ENCODE measurements around the gene FOSB. TPM values are rescaled to one million over a fixed set of nuclear protein-coding genes. Genes with fewer than 3 reads are reported as not detected.

The FOSB gene
- total RNA-seq, 1 experiment from 2014 or later, result 29.3 TPM

GRCh38 chr19:45503909-45504308 is 36.1 kb downstream of the FOSB start:
- no TSS peak for BruUV-seq (replicated peaks)
- H3K36me3 Mint-ChIP-seq (ENCODE audit: insufficient read depth, unreplicated experiment), result peaks cover 3% of the 10 kb centered on the region
- H3K27ac Mint-ChIP-seq (ENCODE audit: low read depth, unreplicated experiment), result no peak overlapping the region
- DNase-seq (ENCODE audit: unreplicated experiment), result no peak
- no peak for TF ChIP-seq CTCF (IDR thresholded peaks at IDR 0.05; ENCODE audit: unreplicated experiment)
- ChIA-PET POLR2A (interaction anchor here (2.3 kb wide), 1 partner anchor 189 kb away, joined by 7 read pairs; the partner anchor contains the start of genes QPCTL and SNRPD2), CTCF (interaction anchor here (0.6 to 1.7 kb wide), 4 partner anchors 16 to 127 kb away, joined by 3 to 7 read pairs (median 5); no protein-coding TSS in a partner anchor)
- H3K4me3 Mint-ChIP-seq (ENCODE audit: unreplicated experiment), result no peak overlapping the region
- no peaks in the 10 kb centered on the region for H3K27me3 Mint-ChIP-seq (ENCODE audit: insufficient read depth, unreplicated experiment)
- H3K4me1 Mint-ChIP-seq (ENCODE audit: insufficient read depth, unreplicated experiment), result peaks cover 21% of the 10 kb centered on the region
- no peaks in the 10 kb centered on the region for H3K9me3 Mint-ChIP-seq (ENCODE audit: unreplicated experiment)
- intact Hi-C loops (cut with micrococcal nuclease), result no loop called here

GRCh38 chr19:45505151-45505995 is 37.6 kb downstream of the FOSB start:
- no peaks in the 10 kb centered on the region for H3K27me3 Mint-ChIP-seq (ENCODE audit: insufficient read depth, unreplicated experiment)
- peaks cover 26% of the 10 kb centered on the region for H3K4me1 Mint-ChIP-seq (ENCODE audit: insufficient read depth, unreplicated experiment)
- no peak for DNase-seq (ENCODE audit: unreplicated experiment)
- H3K36me3 Mint-ChIP-seq (ENCODE audit: insufficient read depth, unreplicated experiment), result peaks cover 7% of the 10 kb centered on the region
- intact Hi-C loops (cut with micrococcal nuclease), result loop anchor here (5.0 kb wide), 2 partner anchors 62 to 137 kb away; no protein-coding TSS in a partner anchor
- H3K4me3 Mint-ChIP-seq (ENCODE audit: unreplicated experiment), result peak overlapping the region; percentile 99
- peak overlapping the region; percentile 91 for H3K27ac Mint-ChIP-seq (ENCODE audit: low read depth, unreplicated experiment)
- TF ChIP-seq CTCF (IDR thresholded peaks at IDR 0.05; ENCODE audit: unreplicated experiment), result no peak
- no peaks in the 10 kb centered on the region for H3K9me3 Mint-ChIP-seq (ENCODE audit: unreplicated experiment)
- no TSS peak for BruUV-seq (replicated peaks)
- ChIA-PET CTCF (interaction anchor here (0.6 to 2.0 kb wide), 11 partner anchors 10 to 176 kb away, joined by 3 to 10 read pairs (median 4); partner anchors contain the start of gene RTN2), POLR2A (interaction anchor here (0.7 to 2.3 kb wide), 9 partner anchors 9 to 413 kb away, joined by 3 to 10 read pairs (median 4); partner anchors contain the start of genes EML2, FOSB, PPP1R37 and QPCTL)

- H3K36me3 Mint-ChIP-seq (ENCODE audit: insufficient read depth, unreplicated experiment), result peaks cover 7% of the 10 kb centered on the region
- ChIA-PET POLR2A (interaction anchor here (0.5 to 2.3 kb wide), 8 partner anchors 10 to 327 kb away, joined by 3 to 10 read pairs (median 4); partner anchors contain the start of genes BLOC1S3, EML2, FOSB and QPCTL), CTCF (interaction anchor here (0.6 to 2.0 kb wide), 5 partner anchors 10 to 136 kb away, joined by 3 to 10 read pairs (median 4); partner anchors contain the start of gene RTN2)
- no peaks in the 10 kb centered on the region for H3K9me3 Mint-ChIP-seq (ENCODE audit: unreplicated experiment)
- H3K4me1 Mint-ChIP-seq (ENCODE audit: insufficient read depth, unreplicated experiment), result peaks cover 26% of the 10 kb centered on the region
- no peak for TF ChIP-seq CTCF (IDR thresholded peaks at IDR 0.05; ENCODE audit: unreplicated experiment)
- H3K27ac Mint-ChIP-seq (ENCODE audit: low read depth, unreplicated experiment), result peak overlapping the region; percentile 91
- no peaks in the 10 kb centered on the region for H3K27me3 Mint-ChIP-seq (ENCODE audit: insufficient read depth, unreplicated experiment)
- peak overlapping the region; percentile 99 for H3K4me3 Mint-ChIP-seq (ENCODE audit: unreplicated experiment)
- DNase-seq (ENCODE audit: unreplicated experiment), result no peak
- no TSS peak for BruUV-seq (replicated peaks)
- intact Hi-C loops (cut with micrococcal nuclease), result loop anchor here (5.0 kb wide), 2 partner anchors 61 to 136 kb away; no protein-coding TSS in a partner anchor
Observed at GRCh38 chr19:45505996-45506245, 38.1 kb downstream of the FOSB start.
